B cell (primary cell): ENCODE data around the gene KEL. TPM values are rescaled to one million over a fixed set of nuclear protein-coding genes. Genes with fewer than 3 reads are reported as not detected.

Experiments
- ATAC-seq: fragments of 200-7000 bp; cut with Tn5 transposase; one replicate; pipeline ENCODE4 v1.10.0; 2021; ENCODE audit warnings: low read depth, mild to moderate bottlenecking, moderate number of reproducible peaks, moderate library complexity
- CTCF ChIA-PET: fragments of 350-600 bp; sonication (Branson Sonifier 250); formaldehyde crosslinking; loops from one replicate; lab custom pipeline; 2021; ENCODE audit warnings: antibody characterized with exemption, inconsistent platforms; lab: Charles Lee
- POLR2A ChIA-PET: fragments of 350-600 bp; sonication (Branson Sonifier 250); formaldehyde crosslinking; loops from one replicate; lab custom pipeline; 2021; ENCODE audit warnings: antibody characterized with exemption; lab: Charles Lee
- DNase-seq: peaks from one replicate; pipeline ENCODE4 v3.0.0; 2013
- H2AFZ ChIP-seq: 2 replicates; pipeline ENCODE4 v1.6.1; 2012; ENCODE audit warnings: mild to moderate bottlenecking, low read depth, low read length; ENCODE audit not compliant: insufficient read depth, poor library complexity, severe bottlenecking
- H3K27ac ChIP-seq, 2 donors: 1 replicate in 1 of 2; 2 replicates in 1 of 2; pipeline ENCODE4 v1.5.1; 2012 to 2013; ENCODE audit warnings: low read length in 2 of 2, mild to moderate bottlenecking in 2 of 2, moderate library complexity in 1 of 2
- H3K27me3 ChIP-seq, 4 experiments: fragments of 200-600 bp in 1 of 4; sonication (generic) in 1 of 4; replicated peaks in 1 of 4; 1 replicate in 2 of 4; 2 replicates in 2 of 4; pipeline versions ENCODE4 v1.6.1 to v1.7.0; 2013 to 2016; ENCODE audit warnings: low read length in 3 of 4, mild to moderate bottlenecking in 2 of 4, mixed read lengths in 1 of 4, moderate library complexity in 1 of 4; ENCODE audit not compliant: insufficient read depth in 4 of 4, control insufficient read depth in 3 of 4; ENCODE audit errors: control extremely low read depth in 1 of 4
- H3K36me3 ChIP-seq, 2 experiments: replicated peaks in 1 of 2; 1 replicate in 1 of 2; 2 replicates in 1 of 2; pipeline versions ENCODE4 v1.6.1 to v1.7.1; 2013; ENCODE audit warnings: low read length in 1 of 2; ENCODE audit not compliant: insufficient read depth in 2 of 2, control insufficient read depth in 1 of 2; ENCODE audit errors: control extremely low read depth in 1 of 2, extremely low read depth in 1 of 2
- H3K4me1 ChIP-seq, 2 donors: fragments of 200-600 bp in 1 of 2; sonication (generic) in 1 of 2; 1 replicate in 1 of 2; 2 replicates in 1 of 2; pipeline versions ENCODE4 v1.5.1 to v1.6.1; 2013 to 2017; ENCODE audit warnings: low read length in 2 of 2; ENCODE audit not compliant: control insufficient read depth in 2 of 2, insufficient read depth in 2 of 2
- H3K4me2 ChIP-seq: replicated peaks from 2 replicates; pipeline ENCODE3; 2012; ENCODE audit warnings: mild to moderate bottlenecking, low read depth, low read length; ENCODE audit not compliant: poor library complexity, severe bottlenecking
- H3K4me3 ChIP-seq, 5 experiments: fragments of 200-600 bp in 1 of 5; sonication (generic) in 1 of 5; 1 replicate in 3 of 5; 2 replicates in 2 of 5; pipeline versions ENCODE4 v1.5.1 to v1.7.0; 2011 to 2016; ENCODE audit warnings: low read length in 4 of 5, mild to moderate bottlenecking in 4 of 5, low read depth in 2 of 5, control low read depth in 1 of 5, moderate library complexity in 1 of 5; ENCODE audit not compliant: insufficient read depth in 1 of 5; ENCODE audit errors: control extremely low read depth in 1 of 5, extremely low read depth in 1 of 5
- H3K79me2 ChIP-seq: fragments of 200-600 bp; sonication (generic); one replicate; pipeline ENCODE4 v1.6.0; 2016; ENCODE audit warnings: low read length; ENCODE audit not compliant: control insufficient read depth, insufficient read depth
- H3K9ac ChIP-seq: fragments of 200-600 bp; sonication (generic); 2 replicates; pipeline ENCODE4 v1.6.1; 2017; ENCODE audit warnings: mild to moderate bottlenecking, low read length, moderate library complexity
- H3K9me3 ChIP-seq, 3 donors: one replicate each; pipeline versions ENCODE4 v1.6.1 to v1.7.1; 2013; ENCODE audit warnings: low read length in 2 of 3; ENCODE audit not compliant: control insufficient read depth in 2 of 3, insufficient read depth in 1 of 3; ENCODE audit errors: control extremely low read depth in 1 of 3
- H4K20me1 ChIP-seq: 2 replicates; pipeline ENCODE4 v1.6.0; 2012; ENCODE audit warnings: mild to moderate bottlenecking, low read length; ENCODE audit not compliant: insufficient read depth, control insufficient read depth, poor library complexity, severe bottlenecking
- H3K27ac Mint-ChIP-seq: one replicate; pipeline ENCODE4 v1.8.0; 2021; ENCODE audit warnings: mixed read lengths
- H3K27me3 Mint-ChIP-seq: one replicate; pipeline ENCODE4 v1.8.0; 2021; ENCODE audit warnings: mixed read lengths
- H3K4me1 Mint-ChIP-seq: one replicate; pipeline ENCODE4 v1.8.0; 2021; ENCODE audit warnings: mixed read lengths
- H3K4me3 Mint-ChIP-seq: one replicate; pipeline ENCODE4 v1.8.0; 2021; ENCODE audit warnings: mixed read lengths
- H3K9me3 Mint-ChIP-seq: one replicate; pipeline ENCODE4 v1.8.0; 2022; ENCODE audit warnings: mixed read lengths; ENCODE audit not compliant: insufficient read depth
- EZH2 ChIP-seq: IDR thresholded peaks from 2 replicates; pipeline ENCODE4 v1.6.1; 2012; ENCODE audit warnings: borderline replicate concordance, low read depth, mild to moderate bottlenecking, moderate library complexity, low read length; ENCODE audit not compliant: insufficient read depth, poor library complexity, severe bottlenecking
- WGBS: methylation state at CpG from one replicate; pipeline ENCODE4 v1.1.5; 2013; ENCODE audit warnings: missing lambda C conversion rate; ENCODE audit not compliant: insufficient coverage; 5-methylcytosine and 5-hydroxymethylcytosine counted together
- intact Hi-C: fragments of 100-400 bp; cut with micrococcal nuclease; formaldehyde crosslinking; loops from one replicate; pipeline ENCODE4 v1.10.0; 2022
- polyA plus RNA-seq: library from polyadenylated mRNA; depleted of rRNA; stranded (reverse); fragments of >200 nt; gene quantifications from 2 replicates; pipeline ENCODE4 v1.2.3, GENCODE V29; 2012
- total RNA-seq, 2 donors: library from RNA; stranded (reverse); fragments of 120-200 nt in 1 of 2; gene quantifications; 1 replicate in 1 of 2; 2 replicates in 1 of 2; pipeline versions ENCODE4 v1.2.3 to v1.2.4, GENCODE V29; 2013 to 2022
- TF ChIP-seq, protein P1 (sequence below): fragments of 200-600 bp; IDR thresholded peaks from one replicate; pipeline ENCODE4 v1.8.0; 2022; ENCODE audit warnings: antibody characterized with exemption, mild to moderate bottlenecking

KEL gene
- total and polyA plus RNA-seq, 2 donors (not counting 1 experiment from before 2014, with no cell fraction given): 0.27 to 0.71 TPM

DNA sequence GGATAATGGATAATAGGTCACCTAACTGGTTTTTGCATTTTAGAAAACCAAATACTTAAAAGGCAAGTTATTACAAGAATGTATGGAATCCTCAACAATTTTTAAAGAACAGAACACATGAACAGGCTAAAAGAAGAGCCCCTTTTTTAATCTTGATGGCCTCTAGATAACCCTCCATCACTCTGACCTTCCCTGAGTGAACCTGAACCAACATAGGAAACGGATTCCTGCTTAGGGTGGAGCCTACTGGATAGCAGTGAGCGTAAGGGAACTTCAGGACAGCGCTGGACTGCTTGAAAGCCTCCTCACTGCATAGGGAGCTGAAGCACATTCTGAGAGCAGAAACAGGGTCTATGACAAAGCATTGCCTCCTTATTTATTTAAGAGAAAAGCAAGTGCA, 49.1 kb downstream of the KEL start:
- Mint-ChIP-seq H3K4me3 (no peak overlapping the region), H3K27me3 (peaks cover 36% of the 10 kb centered on the region), H3K9me3 (no peaks in the 10 kb centered on the region), H3K4me1 (no peaks in the 10 kb centered on the region), H3K27ac (no peak overlapping the region)
- DNase-seq (no peak), ATAC-seq (no peak)
- no peak overlapping the region for H3K9ac ChIP-seq
- H3K27ac ChIP-seq: no peak overlapping the region
- TF ChIP-seq EZH2: no peak
- TF ChIP-seq, protein P1, sequence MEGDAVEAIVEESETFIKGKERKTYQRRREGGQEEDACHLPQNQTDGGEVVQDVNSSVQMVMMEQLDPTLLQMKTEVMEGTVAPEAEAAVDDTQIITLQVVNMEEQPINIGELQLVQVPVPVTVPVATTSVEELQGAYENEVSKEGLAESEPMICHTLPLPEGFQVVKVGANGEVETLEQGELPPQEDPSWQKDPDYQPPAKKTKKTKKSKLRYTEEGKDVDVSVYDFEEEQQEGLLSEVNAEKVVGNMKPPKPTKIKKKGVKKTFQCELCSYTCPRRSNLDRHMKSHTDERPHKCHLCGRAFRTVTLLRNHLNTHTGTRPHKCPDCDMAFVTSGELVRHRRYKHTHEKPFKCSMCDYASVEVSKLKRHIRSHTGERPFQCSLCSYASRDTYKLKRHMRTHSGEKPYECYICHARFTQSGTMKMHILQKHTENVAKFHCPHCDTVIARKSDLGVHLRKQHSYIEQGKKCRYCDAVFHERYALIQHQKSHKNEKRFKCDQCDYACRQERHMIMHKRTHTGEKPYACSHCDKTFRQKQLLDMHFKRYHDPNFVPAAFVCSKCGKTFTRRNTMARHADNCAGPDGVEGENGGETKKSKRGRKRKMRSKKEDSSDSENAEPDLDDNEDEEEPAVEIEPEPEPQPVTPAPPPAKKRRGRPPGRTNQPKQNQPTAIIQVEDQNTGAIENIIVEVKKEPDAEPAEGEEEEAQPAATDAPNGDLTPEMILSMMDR: no peak
- POLR2A ChIA-PET: no interaction called here
- intact Hi-C loops: no loop called here
- no peaks in the 10 kb centered on the region for H3K79me2 ChIP-seq
- no peak overlapping the region for H3K4me3 ChIP-seq
- H3K9me3 ChIP-seq: no peaks in the 10 kb centered on the region
- H3K27me3 ChIP-seq: peaks cover 0 to 7% (median 3%) of the 10 kb centered on the region in 4 experiments
- 87% methylated on average over 3 of the region's 3 CpGs for WGBS
- CTCF ChIA-PET: no interaction called here
- H3K4me2 ChIP-seq: no peak overlapping the region
- no peaks in the 10 kb centered on the region for H3K36me3 ChIP-seq
- no peaks in the 10 kb centered on the region for H4K20me1 ChIP-seq
- H2AFZ ChIP-seq: no peak overlapping the region
- no peaks in the 10 kb centered on the region for H3K4me1 ChIP-seq

DNA sequence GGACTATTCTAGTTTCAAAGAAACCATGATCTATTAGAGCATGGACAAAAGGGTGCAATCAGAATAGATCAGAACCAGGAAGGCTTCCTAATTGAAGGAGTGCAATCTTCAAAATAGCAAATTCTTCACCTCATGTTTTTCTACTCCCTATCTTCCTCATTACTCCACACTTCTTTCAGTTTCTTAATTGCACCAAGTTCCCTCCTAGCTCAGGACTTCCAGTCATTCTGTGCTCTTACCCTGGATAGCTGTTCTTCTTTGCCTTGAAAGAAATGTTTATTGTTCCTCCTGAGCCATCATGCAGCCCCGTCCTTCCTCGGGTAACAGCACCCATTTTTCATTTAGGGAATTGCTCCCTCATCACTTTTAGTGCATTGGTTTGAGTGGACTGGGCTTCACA, 51.7 kb downstream of the KEL start:
- no peaks in the 10 kb centered on the region for H3K36me3 ChIP-seq
- Mint-ChIP-seq H3K27ac (no peak overlapping the region), H3K9me3 (no peaks in the 10 kb centered on the region), H3K27me3 (peaks cover 45% of the 10 kb centered on the region), H3K4me1 (no peaks in the 10 kb centered on the region), H3K4me3 (no peak overlapping the region)
- H3K27ac ChIP-seq: no peak overlapping the region
- DNase-seq: no peak
- peaks cover 0 to 9% (median 3%) of the 10 kb centered on the region in 4 experiments for H3K27me3 ChIP-seq
- H2AFZ ChIP-seq: no peak overlapping the region
- no peak overlapping the region for H3K9ac ChIP-seq
- peaks cover 0 to 3% (median 2%) of the 10 kb centered on the region in 3 donors for H3K9me3 ChIP-seq
- H3K4me1 ChIP-seq: no peaks in the 10 kb centered on the region
- ChIA-PET CTCF (interaction anchor here (0.9 to 3.6 kb wide), 6 partner anchors 10 to 304 kb away, joined by 3 to 21 read pairs (median 6); no protein-coding TSS in a partner anchor), POLR2A (no interaction called here)
- WGBS: no CpG with 5 or more reads among the region's 2 CpGs
- no peak overlapping the region for H3K4me3 ChIP-seq
- ATAC-seq: no peak
- H3K79me2 ChIP-seq: no peaks in the 10 kb centered on the region
- H4K20me1 ChIP-seq: no peaks in the 10 kb centered on the region
- intact Hi-C loops: no loop called here
- H3K4me2 ChIP-seq: no peak overlapping the region
- no peak for TF ChIP-seq EZH2
- TF ChIP-seq, protein P1: no peak
